ENCODE data around the gene CYB561D2. TPM values are rescaled to one million over a fixed set of nuclear protein-coding genes. Genes with fewer than 3 reads are reported as not detected.

Gene CYB561D2
- total and polyA plus RNA-seq, 2 of the 13 experiments (the other 11 are each of a cell fraction or from before 2014, with no cell fraction given) = 11.1 to 17.2 TPM

DNA sequence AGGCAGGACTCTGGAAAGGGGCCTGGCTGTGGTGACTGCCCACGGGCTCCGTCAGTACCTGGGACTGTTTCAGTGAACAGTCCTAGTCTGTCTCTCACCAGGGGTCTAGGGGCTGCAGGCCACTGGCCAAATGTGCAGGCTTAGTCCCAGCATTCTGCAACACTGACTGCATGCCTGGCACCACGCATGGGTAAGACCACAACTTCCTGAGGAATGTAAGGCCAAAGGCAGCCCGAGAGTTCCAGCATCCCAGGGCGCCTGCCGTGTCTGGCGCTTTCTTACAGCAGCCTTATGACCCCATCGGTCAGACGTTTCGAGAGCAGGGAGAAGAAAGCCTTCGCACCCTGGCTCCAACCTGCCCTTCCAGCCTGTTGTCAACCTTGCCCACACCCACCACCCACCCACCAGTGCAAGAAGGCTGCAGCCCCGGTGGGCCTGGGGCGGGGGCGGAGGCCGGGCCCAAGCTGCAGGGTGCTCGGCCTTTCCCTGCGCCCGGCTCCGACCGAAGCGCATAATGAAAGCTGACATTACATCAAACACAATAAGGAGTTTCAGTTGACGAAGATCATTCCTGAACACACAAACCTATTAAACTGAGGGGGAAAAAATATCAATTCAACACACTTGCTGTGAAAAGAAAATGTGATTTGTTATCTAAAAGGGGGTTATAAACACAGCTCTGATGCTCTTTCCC is 38.2 kb downstream of the CYB561D2 start:
- Histone ChIP-seq H3K27me3 (ENCODE audit: control insufficient read depth in 1 of 2, insufficient read depth in 2 of 2, low read length in 2 of 2) (peaks cover 11 to 71% of the 10 kb centered on the region in 2 experiments), H3K36me3 (replicated peaks in 1 of 2; ENCODE audit: control insufficient read depth in 1 of 2, insufficient read depth in 2 of 2, low read length in 2 of 2) (no peaks in the 10 kb centered on the region), H3K27ac (ENCODE audit: extremely low read length, insufficient read depth, low read length) (no peak overlapping the region), H3K4me2 (ENCODE audit: low read depth, low read length) (no peak overlapping the region), H4K20me1 (ENCODE audit: insufficient read depth, low read length) (no peaks in the 10 kb centered on the region), H3K9ac (ENCODE audit: insufficient read depth, low read depth, low read length) (no peak overlapping the region), H3K4me1 (ENCODE audit: insufficient read depth, low read length) (peaks cover 9% of the 10 kb centered on the region), H3K9me3 (ENCODE audit: low read length) (no peaks in the 10 kb centered on the region), H3K4me3 (replicated peaks in 1 of 3; ENCODE audit: insufficient read depth in 1 of 3, low read depth in 2 of 3, low read length in 3 of 3) (no peak overlapping the region), H3K79me2 (ENCODE audit: insufficient read depth, low read length) (no peaks in the 10 kb centered on the region), H2AFZ (ENCODE audit: low read length) (no peak overlapping the region)
- ATAC-seq (peak; percentile 10), DNase-seq (ENCODE audit: low spot score) (no peak), FAIRE-seq (no peak)
- 63% methylated on average over 19 of the region's 22 CpGs for WGBS (ENCODE audit: low lambda C conversion rate)
- ChIA-PET POLR2A (no interaction called here), CTCF (ENCODE audit: low intra/inter-chr PET ratio, low total read pairs) (interaction anchor here (1.5 kb wide), 1 partner anchor 42 kb away, joined by 9 read pairs; the partner anchor contains the start of gene ZMYND10)
- in situ Hi-C loops (cut with HindIII; ENCODE audit: extremely low pct_ligation_motif_present, low pct_unique_long_range_greater_than_20kb) = no loop called here
- TF ChIP-seq, protein P1, sequence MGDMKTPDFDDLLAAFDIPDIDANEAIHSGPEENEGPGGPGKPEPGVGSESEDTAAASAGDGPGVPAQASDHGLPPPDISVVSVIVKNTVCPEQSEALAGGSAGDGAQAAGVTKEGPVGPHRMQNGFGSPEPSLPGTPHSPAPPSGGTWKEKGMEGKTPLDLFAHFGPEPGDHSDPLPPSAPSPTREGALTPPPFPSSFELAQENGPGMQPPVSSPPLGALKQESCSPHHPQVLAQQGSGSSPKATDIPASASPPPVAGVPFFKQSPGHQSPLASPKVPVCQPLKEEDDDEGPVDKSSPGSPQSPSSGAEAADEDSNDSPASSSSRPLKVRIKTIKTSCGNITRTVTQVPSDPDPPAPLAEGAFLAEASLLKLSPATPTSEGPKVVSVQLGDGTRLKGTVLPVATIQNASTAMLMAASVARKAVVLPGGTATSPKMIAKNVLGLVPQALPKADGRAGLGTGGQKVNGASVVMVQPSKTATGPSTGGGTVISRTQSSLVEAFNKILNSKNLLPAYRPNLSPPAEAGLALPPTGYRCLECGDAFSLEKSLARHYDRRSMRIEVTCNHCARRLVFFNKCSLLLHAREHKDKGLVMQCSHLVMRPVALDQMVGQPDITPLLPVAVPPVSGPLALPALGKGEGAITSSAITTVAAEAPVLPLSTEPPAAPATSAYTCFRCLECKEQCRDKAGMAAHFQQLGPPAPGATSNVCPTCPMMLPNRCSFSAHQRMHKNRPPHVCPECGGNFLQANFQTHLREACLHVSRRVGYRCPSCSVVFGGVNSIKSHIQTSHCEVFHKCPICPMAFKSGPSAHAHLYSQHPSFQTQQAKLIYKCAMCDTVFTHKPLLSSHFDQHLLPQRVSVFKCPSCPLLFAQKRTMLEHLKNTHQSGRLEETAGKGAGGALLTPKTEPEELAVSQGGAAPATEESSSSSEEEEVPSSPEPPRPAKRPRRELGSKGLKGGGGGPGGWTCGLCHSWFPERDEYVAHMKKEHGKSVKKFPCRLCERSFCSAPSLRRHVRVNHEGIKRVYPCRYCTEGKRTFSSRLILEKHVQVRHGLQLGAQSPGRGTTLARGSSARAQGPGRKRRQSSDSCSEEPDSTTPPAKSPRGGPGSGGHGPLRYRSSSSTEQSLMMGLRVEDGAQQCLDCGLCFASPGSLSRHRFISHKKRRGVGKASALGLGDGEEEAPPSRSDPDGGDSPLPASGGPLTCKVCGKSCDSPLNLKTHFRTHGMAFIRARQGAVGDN (CRISPR knock-in tag; IDR thresholded peaks at IDR 0.05) = 0 out of 2 replicates have a peak, but pooled peaks have one; percentile 1
- TF ChIP-seq ATF6 (CRISPR knock-in tag; conservative IDR thresholded peaks at IDR 0.05) = no peak
- no TSS peak for BruUV-seq (replicated peaks)
- intact Hi-C loops (cut with micrococcal nuclease; ENCODE audit: unreplicated experiment) = loop anchor here (1.0 kb wide), 1 partner anchor 42 kb away; no protein-coding TSS in a partner anchor
